Right lobe of liver (tissue), 4 donors: ENCODE measurements around the gene TNNC2.

Source experiments
- POLR2A ChIP-seq: fragments of 450-650 bp; IDR thresholded peaks from one replicate; pipeline ENCODE4 v1.6.1; 2017; ENCODE audit warnings: antibody characterized with exemption, mild to moderate bottlenecking
- TF ChIP-seq, protein P1 (sequence below), 4 donors: fragments of 200-600 bp in 3 of 4; fragments of 450-650 bp in 1 of 4; IDR thresholded peaks; one replicate each; pipeline versions ENCODE4 v1.5.1 to v1.8.0; 2016 to 2022; ENCODE audit warnings: antibody characterized with exemption in 4 of 4, mild to moderate bottlenecking in 2 of 4
- donor health status: DM: no; HTN: no; CAD: no.
- donor health status: DM: no; HTN: no; CAD: no.
- donor health status: DM: no; HTN: yes; CAD: no.

DNA sequence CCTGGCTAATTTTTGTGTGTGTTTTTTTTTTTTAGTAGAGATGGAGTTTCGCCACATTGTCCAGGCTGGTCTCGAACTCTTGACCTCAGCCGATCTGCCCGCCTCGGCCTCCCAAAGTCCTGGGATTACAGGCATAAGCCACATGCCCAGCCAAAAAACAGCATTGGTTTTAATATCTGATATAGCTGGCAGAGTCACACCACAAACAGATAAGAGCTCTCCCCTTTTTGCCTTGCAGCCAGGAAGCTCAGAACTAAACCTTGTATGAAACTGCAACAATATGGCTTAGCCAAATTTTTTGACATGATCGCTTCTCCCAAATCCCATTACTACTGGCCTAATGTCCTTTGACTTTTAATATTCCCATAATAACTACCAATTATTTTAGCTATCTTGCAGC is 25.2 kb upstream of the TNNC2 start:
- TF ChIP-seq, protein P1, sequence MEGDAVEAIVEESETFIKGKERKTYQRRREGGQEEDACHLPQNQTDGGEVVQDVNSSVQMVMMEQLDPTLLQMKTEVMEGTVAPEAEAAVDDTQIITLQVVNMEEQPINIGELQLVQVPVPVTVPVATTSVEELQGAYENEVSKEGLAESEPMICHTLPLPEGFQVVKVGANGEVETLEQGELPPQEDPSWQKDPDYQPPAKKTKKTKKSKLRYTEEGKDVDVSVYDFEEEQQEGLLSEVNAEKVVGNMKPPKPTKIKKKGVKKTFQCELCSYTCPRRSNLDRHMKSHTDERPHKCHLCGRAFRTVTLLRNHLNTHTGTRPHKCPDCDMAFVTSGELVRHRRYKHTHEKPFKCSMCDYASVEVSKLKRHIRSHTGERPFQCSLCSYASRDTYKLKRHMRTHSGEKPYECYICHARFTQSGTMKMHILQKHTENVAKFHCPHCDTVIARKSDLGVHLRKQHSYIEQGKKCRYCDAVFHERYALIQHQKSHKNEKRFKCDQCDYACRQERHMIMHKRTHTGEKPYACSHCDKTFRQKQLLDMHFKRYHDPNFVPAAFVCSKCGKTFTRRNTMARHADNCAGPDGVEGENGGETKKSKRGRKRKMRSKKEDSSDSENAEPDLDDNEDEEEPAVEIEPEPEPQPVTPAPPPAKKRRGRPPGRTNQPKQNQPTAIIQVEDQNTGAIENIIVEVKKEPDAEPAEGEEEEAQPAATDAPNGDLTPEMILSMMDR (IDR thresholded peaks at IDR 0.05), result no peak
- no peak for TF ChIP-seq POLR2A
